GM15510 (cell line): Measurements from ENCODE around the gene SF3A1.
A peak's percentile ranks its signal among the peaks of the same experiment; 100 is the strongest.

Experiments used
- POLR2A ChIP-seq: IDR thresholded peaks from 3 replicates; pipeline ENCODE4 v1.6.1; 2011; ENCODE audit warnings: borderline replicate concordance; ENCODE audit not compliant: insufficient read length; ENCODE audit errors: extremely low read depth

SF3A1 gene

DNA sequence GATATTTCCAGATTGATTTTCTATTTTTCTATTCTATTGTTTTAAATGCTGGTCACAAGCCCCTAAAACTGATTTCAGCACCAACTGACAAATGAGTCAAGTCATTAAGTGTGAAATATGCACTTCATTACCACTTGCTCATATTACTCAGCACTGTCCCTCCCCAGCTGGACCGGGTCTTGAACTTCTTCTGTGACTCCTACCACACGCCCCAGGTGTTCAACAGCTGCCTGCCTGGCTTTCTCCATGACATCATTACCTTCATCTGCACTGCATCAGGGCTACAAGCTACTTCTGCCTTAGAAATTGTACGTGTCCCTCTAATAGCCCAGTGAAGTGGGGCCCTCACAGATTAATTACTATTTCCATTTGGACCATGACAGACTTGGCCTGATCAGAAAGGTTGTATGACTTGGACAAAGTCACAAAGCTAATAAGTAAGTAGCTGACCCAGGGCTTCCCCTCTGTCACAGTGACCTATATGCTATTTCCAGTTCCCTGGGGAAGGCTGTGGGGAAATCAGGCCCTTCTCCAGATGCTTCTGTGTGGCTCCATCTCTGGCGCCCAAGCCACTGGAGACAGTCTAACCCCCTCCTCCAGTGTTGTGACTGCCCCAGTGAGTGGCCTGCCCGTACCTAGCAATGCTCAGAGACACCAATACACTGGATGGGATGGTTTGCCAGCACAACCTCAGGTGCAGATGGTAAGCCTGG, 48.0 kb downstream of the SF3A1 start:
- TF ChIP-seq POLR2A, result no peak

DNA sequence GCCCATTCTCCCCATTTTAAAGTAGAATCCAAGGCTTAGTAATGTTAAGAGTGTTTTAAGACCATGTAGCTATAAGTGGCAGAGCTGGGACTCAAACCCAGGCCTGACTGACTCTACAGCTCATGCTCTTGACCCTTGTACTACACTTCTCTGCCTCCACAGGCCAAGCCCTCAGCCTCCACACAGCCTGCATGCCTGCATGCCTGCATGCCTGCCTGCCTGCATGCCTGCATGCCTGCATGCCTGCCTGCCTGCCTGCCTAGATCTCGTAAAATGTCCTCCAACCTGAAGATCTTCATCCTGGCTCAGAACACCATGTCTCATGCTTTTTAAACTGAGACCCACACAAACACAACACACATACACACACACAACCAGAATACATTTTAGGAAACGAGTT, 48.6 kb downstream of the SF3A1 start:
- no peak for TF ChIP-seq POLR2A

GRCh38 chr22:30307041-30307574, 49.6 kb downstream of the SF3A1 start:
- TF ChIP-seq POLR2A, result no peak

- TF ChIP-seq POLR2A, result no peak
These were observed 50.1 kb downstream of the SF3A1 start for GRCh38 chr22:30306627-30307011.

DNA sequence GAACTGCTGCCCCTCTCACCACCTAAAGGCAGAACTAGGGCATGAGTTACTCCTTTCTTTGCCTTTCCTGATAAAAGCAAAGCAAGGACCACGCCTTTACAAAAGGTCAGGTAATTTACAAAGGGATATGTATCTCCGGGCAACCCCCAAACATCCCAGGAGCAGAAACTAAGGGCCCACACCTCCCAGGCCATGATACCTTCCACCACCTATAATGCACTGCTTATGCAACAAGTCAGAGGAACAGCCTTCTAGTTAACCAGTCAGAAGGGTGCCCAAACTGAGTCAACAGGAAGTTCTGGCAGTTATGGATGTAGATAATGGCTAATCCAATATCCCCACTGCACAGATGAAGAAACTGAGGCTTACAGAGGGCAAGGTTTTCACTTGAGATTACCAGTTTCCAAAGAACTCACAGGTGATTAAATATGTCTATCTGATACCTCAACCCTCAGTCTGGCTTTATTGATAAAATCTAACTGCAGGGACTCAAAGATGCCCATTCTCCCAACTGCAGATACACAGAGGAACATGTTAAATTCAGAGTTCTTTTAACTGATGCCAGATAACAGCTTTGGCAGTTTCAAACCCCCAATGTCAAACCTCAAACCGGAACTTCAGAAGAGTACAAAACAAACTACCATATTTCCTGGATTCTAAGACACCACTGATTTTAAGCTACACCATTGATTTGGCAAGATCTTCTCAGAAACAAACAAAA, 50.6 kb downstream of the SF3A1 start:
- peak; percentile 21 for TF ChIP-seq POLR2A

DNA sequence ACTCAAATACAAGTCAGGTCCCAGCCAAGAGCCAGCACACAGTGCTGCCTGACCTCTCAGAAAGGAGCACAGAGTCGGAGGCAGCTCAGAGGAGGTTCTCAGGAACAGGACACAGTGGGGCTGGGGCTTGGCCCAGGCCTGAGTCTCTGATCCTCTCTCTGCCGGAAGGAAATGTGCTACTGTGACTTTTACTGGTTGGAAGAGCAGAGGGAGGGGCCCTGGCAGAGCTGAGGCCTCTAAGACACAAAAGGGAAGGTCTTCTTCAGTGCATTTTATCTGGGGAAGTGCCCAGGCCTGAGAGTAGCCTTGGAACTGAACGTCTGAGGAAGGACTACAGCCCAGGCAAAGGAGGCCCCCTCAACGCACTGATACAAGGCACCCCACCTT, 51.2 kb downstream of the SF3A1 start:
- TF ChIP-seq POLR2A, result peak; percentile 60

GRCh38 chr22:30304495-30305244, 52.0 kb downstream of the SF3A1 start:
- no peak for TF ChIP-seq POLR2A

GRCh38 chr22:30302810-30303138, 53.9 kb downstream of the SF3A1 start:
- no peak for TF ChIP-seq POLR2A

DNA sequence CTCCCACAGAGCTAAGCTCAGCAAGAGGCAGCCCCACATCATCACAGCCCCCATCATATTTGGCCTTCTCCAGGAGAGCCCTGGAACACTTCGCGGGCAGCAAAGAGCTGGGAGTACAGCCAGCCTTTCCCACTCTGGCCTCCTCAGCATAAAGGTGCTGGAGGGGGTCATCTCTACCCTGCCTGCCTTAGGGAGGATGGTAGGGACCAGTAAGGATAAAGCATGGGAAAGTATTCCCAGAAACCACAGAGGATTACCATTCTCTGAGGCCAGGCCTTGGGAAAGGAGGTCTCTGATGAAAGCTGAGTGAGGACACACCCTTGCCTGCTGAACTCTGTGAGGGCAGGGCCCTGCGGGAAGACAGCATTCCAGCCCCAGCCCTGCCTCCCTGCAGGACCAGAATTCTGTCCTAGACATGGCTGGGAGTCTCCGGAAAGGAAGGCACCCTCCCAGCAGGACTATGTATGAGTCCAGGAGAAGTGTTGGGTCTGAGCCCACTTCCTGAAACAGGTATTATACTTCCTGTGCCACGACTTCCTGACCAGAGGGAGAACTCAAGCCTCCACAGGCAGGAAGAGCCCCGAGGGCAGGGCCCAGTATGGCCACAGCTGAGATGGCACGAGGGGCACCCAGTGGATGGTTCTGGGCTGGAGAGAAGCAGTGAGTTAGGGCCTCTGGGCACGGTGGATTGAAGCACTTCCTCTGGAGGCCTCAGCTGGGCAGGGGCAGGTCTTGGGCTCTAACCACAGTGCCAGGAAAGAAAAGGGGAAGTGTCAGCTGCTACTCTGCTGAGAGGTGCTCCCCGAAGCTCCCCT, 54.5 kb downstream of the SF3A1 start:
- no peak for TF ChIP-seq POLR2A

GRCh38 chr22:30299322-30299721, 57.4 kb downstream of the SF3A1 start:
- no peak for TF ChIP-seq POLR2A

GRCh38 chr22:30297991-30298701, 58.5 kb downstream of the SF3A1 start:
- no peak for TF ChIP-seq POLR2A

DNA sequence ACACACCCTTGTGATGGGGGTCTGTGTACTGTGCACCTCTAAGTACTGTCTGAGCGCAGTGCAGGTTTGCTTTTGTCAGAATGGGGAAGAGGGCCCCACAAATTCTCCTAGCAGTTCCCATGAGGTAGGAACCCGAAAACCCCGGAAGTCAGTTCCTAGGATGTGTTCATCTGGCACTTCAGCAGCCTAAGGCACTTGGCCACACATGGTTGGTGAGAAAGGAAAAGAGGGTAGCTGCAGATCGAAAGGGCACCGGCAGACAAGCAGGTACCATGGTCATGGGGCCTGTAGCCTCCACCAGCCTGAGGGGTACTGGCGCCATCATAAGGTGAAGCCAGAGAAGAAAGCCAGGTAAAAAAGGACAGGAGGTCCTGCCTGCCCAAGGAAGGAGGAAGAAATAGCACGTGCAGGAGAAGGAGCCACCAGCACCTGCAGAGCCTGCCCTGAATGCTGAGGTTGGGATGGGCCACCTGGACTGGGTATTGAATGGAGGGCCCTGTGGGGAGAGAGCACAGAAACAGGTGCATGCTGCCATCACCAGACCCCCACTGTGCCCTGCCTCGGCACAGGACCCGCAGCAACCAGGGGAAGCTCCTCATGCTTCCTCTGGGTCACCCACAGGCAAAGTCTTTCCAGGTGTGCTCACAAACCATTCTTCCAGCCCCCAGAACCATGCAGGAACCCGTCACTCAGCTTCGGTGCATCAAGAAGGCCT, 59.3 kb downstream of the SF3A1 start:
- TF ChIP-seq POLR2A, result no peak

DNA sequence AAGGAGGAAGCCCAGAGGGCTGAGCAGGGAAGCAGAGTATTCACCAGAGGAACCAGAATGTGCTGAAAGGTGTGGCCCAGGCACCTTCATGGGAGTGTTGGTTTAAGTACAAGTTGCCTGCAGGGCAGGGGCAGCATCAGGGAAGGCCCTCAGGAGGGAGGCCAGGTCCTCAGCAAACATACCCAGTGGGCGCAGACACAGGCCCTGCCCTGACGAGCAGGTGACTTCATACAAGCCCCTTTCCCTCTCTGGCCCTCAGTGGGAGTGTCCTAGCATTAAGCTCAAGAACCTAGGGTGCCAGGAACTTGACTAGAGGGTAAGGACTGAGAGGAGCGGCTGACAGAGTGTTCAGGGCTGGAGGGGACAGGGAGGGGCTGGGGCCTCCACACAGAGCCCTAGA, 59.9 kb downstream of the SF3A1 start:
- no peak for TF ChIP-seq POLR2A
